ENCODE measurements around the gene USB1.

USB1 gene

DNA sequence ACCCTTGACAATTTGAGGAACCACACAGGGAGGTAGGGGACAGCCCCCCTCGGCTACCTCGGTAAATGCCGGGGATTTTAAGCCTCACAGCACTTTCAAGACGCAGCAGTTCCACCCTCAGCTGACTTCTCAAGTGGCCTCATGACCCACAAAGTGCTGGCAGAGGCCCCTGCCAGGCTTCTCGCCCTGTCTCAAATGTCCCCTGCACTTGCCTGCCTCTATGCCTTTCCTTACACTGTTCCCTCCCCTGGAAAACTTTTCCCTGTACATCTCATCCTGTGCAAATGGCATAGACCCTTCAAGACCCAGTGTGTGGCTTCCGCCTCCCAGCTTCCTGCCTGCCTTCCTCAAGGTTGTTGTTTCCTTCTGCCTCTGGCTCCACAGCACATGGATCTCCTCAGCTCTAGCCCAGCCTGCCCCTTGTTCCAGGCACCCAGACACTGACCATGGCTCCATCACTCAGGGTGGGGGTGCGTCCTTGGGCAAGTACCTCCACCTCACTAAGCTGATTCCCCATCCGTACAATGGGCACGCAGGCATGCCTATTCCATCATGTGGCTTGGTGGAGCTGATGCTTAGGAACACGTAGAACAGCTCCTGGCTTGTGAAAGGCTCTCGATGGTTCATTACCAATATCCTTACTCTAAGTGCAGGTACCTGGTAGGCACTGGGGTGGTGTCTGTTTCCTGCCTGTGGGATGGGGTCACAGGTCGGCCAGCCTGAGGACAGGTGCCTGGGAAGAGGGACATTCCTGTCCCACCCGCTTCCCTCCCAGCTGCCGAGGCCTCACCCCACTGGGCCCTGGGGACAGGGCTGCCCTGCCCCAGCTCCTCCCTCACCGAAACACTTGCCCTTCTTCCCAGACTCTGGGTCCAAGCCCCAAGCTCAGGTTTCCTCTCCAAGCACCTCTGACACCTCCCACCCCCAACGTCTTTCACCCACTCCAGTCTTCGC is 48.3 kb downstream of the USB1 start:
- DNase-seq, result no peak

DNA sequence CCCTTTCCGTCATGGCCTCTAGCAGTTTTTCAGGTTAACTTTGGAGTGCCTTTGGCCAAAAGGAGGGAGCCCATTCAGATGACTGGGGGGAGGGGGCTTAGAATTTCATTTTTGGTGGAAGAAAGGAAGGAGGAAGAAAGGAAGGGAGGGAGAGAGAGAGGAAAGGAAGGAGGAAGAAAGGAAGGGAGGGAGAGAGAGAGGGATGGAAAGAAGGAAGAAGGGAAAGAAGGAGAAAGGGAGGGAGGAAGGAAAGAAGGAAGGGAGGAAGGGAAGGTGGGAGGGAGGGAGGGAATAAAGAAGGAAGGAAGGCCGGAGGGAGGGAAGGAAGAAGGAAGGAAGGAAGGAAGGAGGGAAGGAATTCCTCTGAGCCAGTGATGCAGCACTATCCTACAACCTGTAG is 50.1 kb downstream of the USB1 start:
- no peak for DNase-seq

DNA sequence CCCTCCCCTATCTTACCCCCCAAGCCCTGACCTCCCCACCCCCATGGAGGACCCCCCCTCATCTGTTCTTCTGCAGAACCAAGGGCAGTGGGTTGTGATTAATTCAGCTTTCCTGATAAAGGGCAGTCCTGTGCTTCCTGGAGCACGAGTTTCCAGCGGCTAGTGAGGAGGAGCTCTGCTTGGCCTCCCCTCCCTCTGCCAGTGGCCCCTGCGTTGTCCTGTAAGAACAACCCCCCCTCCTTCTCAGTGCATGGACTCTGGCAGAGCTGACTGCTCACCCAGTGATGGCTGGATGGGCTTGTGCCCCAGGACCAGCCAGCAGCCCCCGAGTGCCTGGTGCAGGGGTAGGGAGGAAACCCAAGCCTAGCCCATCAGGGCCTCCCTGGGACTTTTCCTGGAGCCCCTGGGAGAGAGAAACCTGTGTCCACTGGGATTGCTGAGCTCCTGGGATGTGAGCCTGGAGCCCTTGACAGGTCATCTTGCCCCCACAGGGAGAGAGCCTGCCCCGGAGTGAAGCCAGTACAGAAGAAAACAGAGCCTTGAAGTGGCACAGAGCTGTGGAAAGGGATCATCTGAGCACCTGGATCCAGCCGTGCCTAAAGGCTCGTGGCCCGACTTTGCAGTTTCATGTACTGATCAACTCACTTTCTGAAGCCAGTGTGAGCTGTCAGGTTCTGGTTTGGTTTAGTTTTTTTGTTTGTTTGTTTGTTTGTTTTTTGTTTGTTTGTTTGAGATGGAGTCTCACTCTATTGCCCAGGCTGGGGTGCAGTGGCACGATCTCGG is 50.8 kb downstream of the USB1 start:
- DNase-seq, result no peak

DNA sequence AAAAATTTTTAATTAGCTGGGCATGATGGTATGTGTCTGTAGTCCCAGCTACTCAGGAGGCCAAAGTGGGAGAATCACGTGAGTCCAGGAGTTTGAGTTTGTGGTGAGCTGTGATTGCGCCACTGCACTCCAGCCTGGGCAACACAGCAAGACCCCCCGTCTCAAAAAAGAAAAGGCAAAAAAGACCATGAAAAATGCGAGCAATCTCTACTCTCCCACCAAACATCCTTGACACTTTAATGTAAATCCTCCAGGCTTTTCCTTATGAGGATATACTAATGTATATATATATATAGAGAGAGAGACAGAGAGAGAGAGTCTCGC is 52.4 kb downstream of the USB1 start:
- DNase-seq, result no peak

DNA sequence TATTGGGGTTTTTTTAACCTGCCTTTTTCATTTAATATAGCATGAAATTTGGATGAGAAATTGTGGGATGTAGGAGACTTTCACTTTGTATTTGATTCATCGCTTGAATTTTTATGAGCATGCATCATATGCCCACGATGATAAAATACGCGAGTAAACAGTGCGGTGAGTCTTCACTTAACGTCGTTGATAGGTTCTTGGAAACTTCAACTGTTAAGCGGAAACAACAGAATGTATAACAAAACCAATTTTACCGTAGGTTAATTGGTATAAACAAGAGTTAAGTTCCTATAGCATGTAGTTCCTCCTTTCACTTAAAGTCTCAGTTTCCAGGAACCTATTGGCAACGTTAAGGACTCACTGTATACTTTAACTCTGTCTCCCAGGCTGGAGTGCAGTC is 53.1 kb downstream of the USB1 start:
- no peak for DNase-seq

DNA sequence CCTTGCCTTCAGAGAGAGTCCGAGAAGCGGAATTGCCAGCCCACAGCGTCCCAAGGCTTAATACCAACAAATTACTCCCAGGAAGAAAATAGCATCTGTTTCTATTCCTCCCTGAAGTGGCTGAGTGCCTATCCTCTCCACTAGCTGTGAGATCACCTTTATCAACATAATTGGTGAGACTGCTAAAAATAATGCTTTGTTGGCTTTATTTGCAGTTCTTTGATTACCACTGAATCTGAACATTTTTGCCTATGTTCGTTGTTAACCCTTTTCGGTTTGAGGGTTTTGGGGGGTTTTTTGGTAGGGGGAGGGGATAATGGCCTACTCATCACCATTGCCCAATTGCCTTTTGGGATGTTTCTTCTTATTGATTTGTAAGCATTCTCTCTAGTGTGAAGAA is 55.4 kb downstream of the USB1 start:
- no peak for DNase-seq

DNA sequence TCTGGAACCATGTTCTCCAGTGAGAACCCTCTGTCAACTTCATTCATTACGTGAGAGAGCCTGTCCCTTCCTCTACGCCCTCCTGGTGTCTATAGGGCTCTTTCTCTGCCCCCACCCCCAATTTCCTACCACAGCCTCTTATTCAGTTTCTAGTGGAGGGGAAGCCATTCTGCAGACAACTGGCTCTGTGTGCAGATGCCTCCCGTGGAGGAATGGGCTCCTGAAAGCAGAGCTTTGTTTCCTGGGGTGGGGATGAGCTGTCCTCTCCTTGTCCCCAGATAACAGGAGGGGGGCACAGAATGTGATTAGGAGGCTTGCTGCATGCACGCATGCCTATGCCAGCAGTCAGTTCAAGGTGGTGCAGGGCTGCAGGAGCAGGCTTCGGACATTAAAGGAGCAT is 55.9 kb downstream of the USB1 start:
- DNase-seq, result no peak

DNA sequence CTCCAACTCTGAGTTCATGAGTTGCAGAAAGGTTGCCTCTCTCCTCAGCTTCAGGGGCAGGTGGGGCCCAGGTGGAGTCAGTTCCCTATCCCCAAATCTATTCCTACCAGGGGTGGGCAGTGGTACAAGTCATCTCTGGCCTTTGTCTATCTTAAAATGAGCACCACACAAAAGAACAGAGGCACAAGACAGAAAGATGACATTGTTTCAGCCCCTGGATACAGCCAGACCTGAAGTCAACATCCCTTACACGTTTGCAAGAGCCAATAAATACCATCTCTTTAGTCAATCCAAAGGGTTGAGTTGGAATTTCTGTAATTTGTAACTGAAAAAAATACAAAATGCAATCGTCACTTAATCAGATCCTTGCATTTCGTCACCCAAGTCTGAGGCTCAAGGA is 56.6 kb downstream of the USB1 start:
- no peak for DNase-seq

DNA sequence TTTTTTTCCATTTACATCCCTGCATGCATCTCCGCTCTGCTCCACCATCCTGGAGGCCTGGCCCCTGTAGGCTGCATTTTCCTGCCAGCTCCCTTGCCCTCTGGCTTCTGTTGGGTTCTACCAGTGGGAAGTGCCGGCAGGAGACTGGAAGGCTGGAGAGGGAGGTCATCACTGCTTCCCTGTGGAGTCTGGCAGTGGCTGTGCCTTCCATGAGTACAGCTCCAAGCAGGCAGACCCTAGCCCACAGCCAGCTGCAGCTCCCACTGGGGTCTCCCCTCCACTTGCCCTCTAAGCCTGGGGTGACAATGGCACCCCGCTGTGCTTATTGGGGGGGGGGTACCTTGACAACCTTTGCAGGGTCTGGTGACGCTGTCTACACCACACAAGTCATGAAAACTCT is 61.6 kb downstream of the USB1 start:
- DNase-seq, result no peak

DNA sequence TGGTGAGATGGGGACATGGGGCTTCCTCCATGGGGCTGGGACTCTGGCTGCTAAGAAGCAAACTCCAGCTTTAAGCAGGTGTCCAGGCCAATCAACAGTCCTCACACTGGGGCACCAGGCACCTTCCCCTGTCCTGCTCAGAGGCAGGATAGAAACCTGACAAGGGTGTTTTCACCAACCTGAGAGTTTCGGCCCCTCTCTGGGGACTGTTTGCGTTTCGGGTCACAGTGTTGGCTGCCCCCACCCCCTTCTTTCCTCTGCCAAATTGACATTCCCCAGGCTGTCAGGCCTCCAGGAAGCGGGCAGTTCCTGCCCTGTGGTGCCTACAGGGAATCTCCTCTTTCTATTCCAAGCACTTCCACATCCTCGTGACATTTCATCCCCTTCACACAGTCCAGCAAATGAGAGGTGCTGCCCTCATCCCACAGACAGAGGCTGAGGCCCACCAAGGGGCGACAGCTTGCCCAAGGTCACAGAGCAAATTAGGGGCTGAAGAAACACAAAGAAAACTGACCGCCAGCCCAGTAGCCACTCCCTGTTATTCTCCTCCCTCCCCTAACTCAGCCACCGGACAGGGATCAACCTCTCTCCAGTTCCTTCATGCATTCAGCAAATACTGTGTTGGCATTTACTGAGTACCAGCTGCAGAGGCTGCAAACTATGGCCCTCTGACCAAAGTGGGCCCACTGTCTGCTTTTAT is 62.3 kb downstream of the USB1 start:
- no peak for DNase-seq

DNA sequence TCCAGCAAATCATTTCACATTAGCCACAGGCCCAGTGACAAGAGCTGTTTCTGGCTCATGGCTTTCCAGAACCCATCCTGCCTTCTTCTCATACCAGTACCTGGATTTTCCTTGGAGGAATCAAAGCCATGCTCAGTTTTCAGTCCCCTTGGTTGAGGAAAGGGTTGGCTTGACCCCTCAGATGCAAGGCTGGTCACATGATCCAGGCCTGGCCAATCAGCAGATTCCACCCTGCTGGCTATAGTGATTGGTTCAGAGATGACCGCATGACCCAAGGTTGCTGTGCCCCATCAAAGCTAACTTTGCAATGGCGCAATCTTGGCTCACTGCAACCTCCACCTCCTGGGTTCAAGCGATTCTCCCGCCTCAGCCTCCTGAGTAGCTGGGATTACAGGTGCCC is 69.4 kb downstream of the USB1 start:
- DNase-seq, result no peak
